Cardiac muscle cell (in vitro differentiated cells and primary cell): Measurements from ENCODE around the gene CDK2AP2. TPM values are rescaled to one million over a fixed set of nuclear protein-coding genes. Genes with fewer than 3 reads are reported as not detected.
"Not testable (repeated sequence)": the region's sequence is repeated elsewhere in the genome, so short reads cannot be mapped to it uniquely, and the experiment has no call there.

Experiments
- DNase-seq, 2 donors: peaks; one replicate each; pipeline versions ENCODE4 v3.0.0 to v3.0.0-alpha.2; 2010 to 2017; ENCODE audit warnings: low read depth in 1 of 2, low spot score in 1 of 2
- H3K27ac ChIP-seq: fragments of 200-600 bp; sonication (generic); 2 replicates; pipeline ENCODE4 v1.5.1; 2016
- H3K27me3 ChIP-seq: fragments of 200-600 bp; sonication (generic); 2 replicates; pipeline ENCODE4 v1.6.0; 2016; ENCODE audit warnings: control low read depth
- H3K36me3 ChIP-seq: fragments of 200-600 bp; sonication (generic); 2 replicates; pipeline ENCODE4 v1.5.1; 2016; ENCODE audit warnings: control low read depth
- H3K4me1 ChIP-seq: fragments of 200-600 bp; sonication (generic); 2 replicates; pipeline ENCODE4 v1.8.1; 2017; ENCODE audit warnings: low read depth, mild to moderate bottlenecking, mixed run types
- H3K4me3 ChIP-seq: fragments of 200-600 bp; sonication (generic); 2 replicates; pipeline ENCODE4 v1.5.1; 2016; ENCODE audit warnings: mild to moderate bottlenecking
- H3K9me3 ChIP-seq: fragments of 200-600 bp; sonication (generic); 2 replicates; pipeline ENCODE4 v1.5.1; 2017; ENCODE audit warnings: low read depth, mild to moderate bottlenecking, control low read depth
- polyA plus RNA-seq: library from polyadenylated mRNA; unstranded; fragments of >200 nt; fragmentation: Nextera tagmentation; extraction: Ambion mirVana; gene quantifications from 2 replicates; pipeline ENCODE4 v1.2.1, GENCODE V29; 2016
- total RNA-seq: library from RNA; depleted of rRNA; stranded (reverse); fragments of >200 nt; gene quantifications from 2 replicates; pipeline ENCODE4 v1.2.3, GENCODE V29; 2016
- TF ChIP-seq, protein P1 (sequence below): IDR thresholded peaks from 2 replicates; pipeline ENCODE4 v1.5.1; 2012; ENCODE audit warnings: low read depth, mild to moderate bottlenecking, low read length

CDK2AP2 gene
- total and polyA plus RNA-seq, 2 experiments from 2014 or later: 38.5 to 136 TPM

DNA sequence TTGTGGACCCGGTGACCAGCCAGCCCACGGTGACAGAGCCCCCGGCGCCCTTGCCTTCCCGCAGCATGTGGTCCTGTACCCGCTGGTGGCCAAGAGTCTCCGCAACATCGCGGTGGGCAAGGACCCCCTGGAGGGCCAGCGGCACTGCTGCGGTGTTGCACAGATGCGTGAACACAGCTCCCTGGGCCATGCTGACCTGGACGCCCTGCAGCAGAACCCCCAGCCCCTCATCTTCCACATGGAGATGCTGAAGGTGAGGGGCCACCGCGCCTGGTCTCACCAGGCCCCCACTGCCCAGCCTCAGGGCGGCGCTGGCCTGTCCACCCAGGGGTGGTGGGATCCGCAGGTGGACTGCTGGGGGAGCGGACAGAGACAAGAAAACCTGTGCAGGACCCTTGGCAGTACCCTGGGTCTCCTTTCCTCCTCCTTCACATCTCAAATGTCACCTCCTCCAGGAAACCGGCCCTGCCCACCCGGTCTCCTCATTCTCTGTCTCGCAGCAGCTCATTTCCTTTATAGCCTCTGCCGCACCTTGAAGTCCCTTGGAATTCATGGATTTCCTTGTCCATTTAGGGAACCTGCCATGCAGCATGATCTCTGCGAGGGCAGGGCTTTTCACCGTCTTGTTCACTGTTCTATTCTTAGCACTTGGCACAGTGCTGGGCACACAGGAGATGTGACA, 18.6 kb downstream of the CDK2AP2 start:
- TF ChIP-seq, protein P1, sequence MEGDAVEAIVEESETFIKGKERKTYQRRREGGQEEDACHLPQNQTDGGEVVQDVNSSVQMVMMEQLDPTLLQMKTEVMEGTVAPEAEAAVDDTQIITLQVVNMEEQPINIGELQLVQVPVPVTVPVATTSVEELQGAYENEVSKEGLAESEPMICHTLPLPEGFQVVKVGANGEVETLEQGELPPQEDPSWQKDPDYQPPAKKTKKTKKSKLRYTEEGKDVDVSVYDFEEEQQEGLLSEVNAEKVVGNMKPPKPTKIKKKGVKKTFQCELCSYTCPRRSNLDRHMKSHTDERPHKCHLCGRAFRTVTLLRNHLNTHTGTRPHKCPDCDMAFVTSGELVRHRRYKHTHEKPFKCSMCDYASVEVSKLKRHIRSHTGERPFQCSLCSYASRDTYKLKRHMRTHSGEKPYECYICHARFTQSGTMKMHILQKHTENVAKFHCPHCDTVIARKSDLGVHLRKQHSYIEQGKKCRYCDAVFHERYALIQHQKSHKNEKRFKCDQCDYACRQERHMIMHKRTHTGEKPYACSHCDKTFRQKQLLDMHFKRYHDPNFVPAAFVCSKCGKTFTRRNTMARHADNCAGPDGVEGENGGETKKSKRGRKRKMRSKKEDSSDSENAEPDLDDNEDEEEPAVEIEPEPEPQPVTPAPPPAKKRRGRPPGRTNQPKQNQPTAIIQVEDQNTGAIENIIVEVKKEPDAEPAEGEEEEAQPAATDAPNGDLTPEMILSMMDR: no peak
- Histone ChIP-seq H3K27me3 (no peaks in the 10 kb centered on the region), H3K4me1 (no peaks in the 10 kb centered on the region), H3K36me3 (peaks cover 8% of the 10 kb centered on the region), H3K27ac (no peak overlapping the region), H3K9me3 (no peaks in the 10 kb centered on the region), H3K4me3 (no peak overlapping the region)
- no peak for DNase-seq

DNA sequence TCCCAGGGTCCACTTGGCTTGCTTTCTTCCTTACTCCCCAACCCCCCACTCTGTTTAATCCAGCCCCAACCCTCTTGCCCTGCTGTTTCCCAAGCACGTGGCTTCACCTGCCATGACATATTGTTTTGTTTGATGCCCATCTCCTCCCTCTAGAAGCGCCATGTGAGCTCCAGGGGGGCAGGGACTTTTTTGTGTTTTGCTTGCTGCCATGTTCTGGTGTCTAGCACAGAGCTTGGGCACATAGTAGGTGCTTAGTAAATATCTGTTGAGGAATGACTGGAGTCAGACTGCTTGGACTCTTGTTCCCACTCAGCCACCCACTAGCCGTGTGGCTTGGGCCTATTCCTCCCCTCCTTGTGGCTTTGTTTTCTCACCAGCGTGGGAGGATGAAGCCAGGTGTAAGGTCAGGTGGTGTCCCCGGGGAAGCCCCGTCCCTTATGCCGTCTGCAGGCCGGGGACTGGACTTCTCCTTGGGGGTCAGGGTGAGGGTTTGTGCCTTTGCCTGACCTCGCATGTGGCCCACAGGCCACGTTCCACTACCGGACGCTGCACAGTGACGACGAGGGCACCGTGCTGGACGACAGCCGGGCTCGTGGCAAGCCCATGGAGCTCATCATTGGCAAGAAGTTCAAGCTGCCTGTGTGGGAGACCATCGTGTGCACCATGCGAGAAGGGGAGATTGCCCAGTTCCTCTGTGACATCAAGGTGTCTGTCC, 21.3 kb downstream of the CDK2AP2 start:
- TF ChIP-seq, protein P1: no peak
- H3K27ac ChIP-seq: no peak overlapping the region
- no peaks in the 10 kb centered on the region for H3K27me3 ChIP-seq
- no peaks in the 10 kb centered on the region for H3K4me1 ChIP-seq
- peaks cover 3% of the 10 kb centered on the region for H3K36me3 ChIP-seq
- no peaks in the 10 kb centered on the region for H3K9me3 ChIP-seq
- no peak overlapping the region for H3K4me3 ChIP-seq
- no peak for DNase-seq

DNA sequence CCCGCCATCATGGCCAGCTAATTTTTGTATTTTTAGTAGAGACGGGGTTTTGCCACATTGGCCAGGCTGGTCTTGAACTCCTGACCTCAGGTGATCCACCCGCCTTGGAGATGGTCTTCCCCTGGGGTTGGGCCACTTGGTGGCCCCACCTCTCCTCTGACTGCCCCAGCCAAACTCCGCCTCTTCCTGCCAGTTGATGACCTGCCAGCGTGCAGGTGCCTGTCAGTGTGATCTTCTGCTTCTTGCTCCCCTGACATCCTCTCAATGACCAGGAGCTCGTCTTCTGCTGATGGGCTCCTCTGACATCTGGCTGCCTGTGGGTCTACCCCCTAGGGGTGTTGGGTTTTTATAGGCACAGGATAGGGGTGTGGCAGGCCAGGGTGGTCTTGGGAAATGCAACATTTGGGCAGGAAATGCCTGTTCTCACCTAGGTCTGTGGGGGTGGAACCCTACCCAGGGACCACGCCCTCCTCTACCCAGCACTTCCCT, 22.0 kb downstream of the CDK2AP2 start:
- H3K4me1 ChIP-seq, H3K27me3 ChIP-seq, H3K27ac ChIP-seq, H3K9me3 ChIP-seq, H3K4me3 ChIP-seq, DNase-seq, H3K36me3 ChIP-seq: not testable (repeated sequence)

DNA sequence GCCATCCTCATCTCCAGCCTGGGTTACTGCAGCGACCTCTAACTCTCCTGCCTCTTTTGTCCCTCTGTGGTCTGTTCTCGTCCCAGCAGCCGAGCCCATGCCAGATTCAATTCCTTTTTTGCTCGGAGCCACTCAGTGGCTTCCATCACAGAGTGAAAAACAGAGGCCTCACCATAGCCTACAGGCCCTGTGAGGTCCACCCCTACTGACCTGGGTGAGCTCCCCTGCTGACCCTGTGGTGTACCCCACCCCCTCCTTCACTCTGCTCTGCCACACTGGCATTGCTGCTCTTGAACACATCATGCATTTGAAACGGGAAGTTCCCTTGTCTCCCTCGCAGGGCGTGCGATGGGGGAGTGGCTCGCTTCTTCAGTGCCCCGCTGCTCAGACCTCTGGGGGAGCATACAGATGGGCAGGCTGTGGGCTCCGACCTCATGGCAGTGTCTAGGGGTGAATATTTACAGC, 23.1 kb downstream of the CDK2AP2 start:
- no peaks in the 10 kb centered on the region for H3K4me1 ChIP-seq
- H3K27ac ChIP-seq: no peak overlapping the region
- TF ChIP-seq, protein P1: no peak
- no peak for DNase-seq
- H3K9me3 ChIP-seq: no peaks in the 10 kb centered on the region
- no peak overlapping the region for H3K4me3 ChIP-seq
- H3K36me3 ChIP-seq: no peaks in the 10 kb centered on the region
- no peaks in the 10 kb centered on the region for H3K27me3 ChIP-seq

DNA sequence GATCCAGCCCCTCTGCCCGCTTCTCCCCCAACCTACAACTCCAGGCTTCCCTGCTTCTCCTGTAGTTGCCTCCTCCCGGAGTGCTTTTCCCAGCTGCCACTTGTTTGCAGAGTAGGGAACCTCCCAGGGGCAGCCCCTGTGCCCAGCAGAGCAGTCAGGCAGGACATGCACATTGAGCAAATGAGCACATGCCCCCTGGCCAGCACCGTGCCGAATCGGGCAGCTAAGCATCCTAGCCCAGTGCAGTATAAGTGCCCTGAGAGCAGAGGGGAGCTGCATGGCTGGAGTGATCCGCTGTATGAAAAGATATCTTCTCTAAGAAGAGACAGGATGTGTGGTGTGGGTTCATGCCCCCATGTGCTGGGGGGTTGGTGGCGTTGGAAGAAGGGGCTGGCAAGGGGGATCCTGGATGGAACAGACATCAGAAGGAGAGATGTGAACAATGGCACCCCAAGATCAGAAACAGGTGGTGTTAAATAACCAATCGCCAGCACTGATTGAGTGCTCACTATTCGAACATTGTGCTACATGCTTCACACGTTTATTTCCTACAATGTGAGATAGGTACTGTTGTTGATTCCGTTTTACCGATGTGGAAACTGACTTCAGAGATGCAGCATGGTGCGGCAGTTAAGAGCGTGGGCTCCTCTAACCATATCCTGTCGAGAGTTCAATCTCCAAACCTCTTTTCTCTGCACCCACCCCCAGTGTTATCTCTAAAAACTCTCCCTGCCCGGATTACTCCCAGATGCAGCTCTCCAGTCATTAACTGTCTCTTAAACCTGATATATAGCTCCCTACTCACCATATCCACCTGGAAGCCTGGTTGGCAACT, 23.9 kb downstream of the CDK2AP2 start:
- H3K9me3 ChIP-seq: no peaks in the 10 kb centered on the region

More for the DNA sequence above, 23.9 kb downstream of the CDK2AP2 start:
- no peaks in the 10 kb centered on the region for H3K4me1 ChIP-seq
- TF ChIP-seq, protein P1: no peak
- no peaks in the 10 kb centered on the region for H3K36me3 ChIP-seq
- H3K4me3 ChIP-seq: peak overlapping the region; percentile 37
- no peak overlapping the region for H3K27ac ChIP-seq
- no peaks in the 10 kb centered on the region for H3K27me3 ChIP-seq
- no peak for DNase-seq
